ENCODE results near the gene MRC1.
A peak's percentile ranks its signal among the peaks of the same experiment; 100 is the strongest.

MRC1 gene

GRCh38 chr10:17768496-17768895, 40.7 kb upstream of the MRC1 start:
- Histone ChIP-seq H3K14ac (ENCODE audit: low read length) (no peak overlapping the region), H3K4ac (ENCODE audit: low read depth, low read length) (no peak overlapping the region), H3K9me3 (ENCODE audit: insufficient read depth, low read depth, low read length) (no peaks in the 10 kb centered on the region), H3K18ac (ENCODE audit: low read length) (no peak overlapping the region), H3K36me3 (ENCODE audit: control insufficient read depth in 1 of 2, insufficient read depth in 2 of 2, low read length in 2 of 2) (no peaks in the 10 kb centered on the region), H4K8ac (ENCODE audit: low read depth, low read length) (no peak overlapping the region), H2AK5ac (ENCODE audit: low read length) (no peak overlapping the region), H2BK12ac (ENCODE audit: low read length) (no peak overlapping the region), H3K79me1 (ENCODE audit: low read length) (no peaks in the 10 kb centered on the region), H3K4me2 (ENCODE audit: low read length) (no peak overlapping the region), H3K27me3 (ENCODE audit: insufficient read depth, low read length) (no peaks in the 10 kb centered on the region), H3K23ac (ENCODE audit: low read length) (no peak overlapping the region), H3K4me1 (ENCODE audit: control insufficient read depth in 1 of 2, insufficient read depth in 2 of 2, low read length in 2 of 2) (peaks cover 0 to 6% of the 10 kb centered on the region in 2 experiments), H2BK5ac (ENCODE audit: low read depth, low read length, poor library complexity) (no peak overlapping the region), H2BK120ac (ENCODE audit: insufficient read depth, low read length, poor library complexity) (no peak overlapping the region), H3K9ac (ENCODE audit: low read length) (no peak overlapping the region), H4K12ac (ENCODE audit: low read depth, low read length) (no peak overlapping the region), H3K4me3 (ENCODE audit: low read depth, low read length) (no peak overlapping the region), H3K79me2 (ENCODE audit: control insufficient read depth, insufficient read depth, low read length, poor library complexity) (no peaks in the 10 kb centered on the region), H3K27ac (ENCODE audit: low read depth, low read length) (no peak overlapping the region), H4K91ac (ENCODE audit: low read depth, low read length) (no peak overlapping the region), H2AFZ (ENCODE audit: insufficient read depth, low read length, poor library complexity) (no peak overlapping the region)
- WGBS (ENCODE audit: extremely low coverage, insufficient coverage, insufficient read length), result no CpG with 5 or more reads among the region's 5 CpGs
- DNase-seq, result peak; percentile 17 to 46

DNA sequence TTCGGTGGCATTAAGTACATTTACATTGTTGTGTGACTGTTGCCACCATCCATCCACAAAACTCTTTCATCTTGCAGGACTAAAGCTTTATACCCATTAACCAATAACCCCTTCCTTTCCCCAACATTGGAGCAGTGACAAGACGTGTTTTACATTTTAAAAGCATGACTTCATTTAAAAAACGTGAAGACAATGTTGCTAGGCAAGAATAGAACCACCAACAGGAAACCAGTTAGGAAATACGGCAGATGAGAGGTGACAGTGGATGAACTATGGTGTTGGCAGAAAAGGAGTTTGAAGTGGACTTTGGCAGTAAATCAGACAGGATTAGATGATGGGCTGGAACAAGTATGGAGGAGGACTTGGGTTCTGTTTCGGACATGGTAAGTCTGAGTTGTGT, 40.2 kb upstream of the MRC1 start:
- no peaks in the 10 kb centered on the region for H3K79me1 ChIP-seq (ENCODE audit: low read length)
- no peaks in the 10 kb centered on the region for H3K79me2 ChIP-seq (ENCODE audit: control insufficient read depth, insufficient read depth, low read length, poor library complexity)
- no peak overlapping the region for H3K14ac ChIP-seq (ENCODE audit: low read length)
- no CpG with 5 or more reads among the region's 5 CpGs for WGBS (ENCODE audit: extremely low coverage, insufficient coverage, insufficient read length)
- no peak overlapping the region for H2BK5ac ChIP-seq (ENCODE audit: low read depth, low read length, poor library complexity)
- H3K27ac ChIP-seq (ENCODE audit: low read depth, low read length), result peak overlapping the region; percentile 71
- H4K8ac ChIP-seq (ENCODE audit: low read depth, low read length), result no peak overlapping the region
- H4K12ac ChIP-seq (ENCODE audit: low read depth, low read length), result no peak overlapping the region
- no peaks in the 10 kb centered on the region for H3K9me3 ChIP-seq (ENCODE audit: insufficient read depth, low read depth, low read length)
- no peak overlapping the region for H2BK120ac ChIP-seq (ENCODE audit: insufficient read depth, low read length, poor library complexity)
- no peak overlapping the region for H3K18ac ChIP-seq (ENCODE audit: low read length)
- H3K36me3 ChIP-seq (ENCODE audit: control insufficient read depth in 1 of 2, insufficient read depth in 2 of 2, low read length in 2 of 2), result no peaks in the 10 kb centered on the region
- no peak overlapping the region for H3K23ac ChIP-seq (ENCODE audit: low read length)
- H3K4ac ChIP-seq (ENCODE audit: low read depth, low read length), result no peak overlapping the region
- H3K4me3 ChIP-seq (ENCODE audit: low read depth, low read length), result no peak overlapping the region
- no peak overlapping the region for H2AFZ ChIP-seq (ENCODE audit: insufficient read depth, low read length, poor library complexity)
- H2AK5ac ChIP-seq (ENCODE audit: low read length), result no peak overlapping the region
- no peak overlapping the region for H3K9ac ChIP-seq (ENCODE audit: low read length)
- peak in 1 of 2 donors; percentile 77 for DNase-seq
- H3K4me2 ChIP-seq (ENCODE audit: low read length), result peak overlapping the region; percentile 34
- peaks cover 0 to 6% of the 10 kb centered on the region in 2 experiments for H3K4me1 ChIP-seq (ENCODE audit: control insufficient read depth in 1 of 2, insufficient read depth in 2 of 2, low read length in 2 of 2)
- H4K91ac ChIP-seq (ENCODE audit: low read depth, low read length), result no peak overlapping the region
- H2BK12ac ChIP-seq (ENCODE audit: low read length), result no peak overlapping the region
- no peaks in the 10 kb centered on the region for H3K27me3 ChIP-seq (ENCODE audit: insufficient read depth, low read length)

DNA sequence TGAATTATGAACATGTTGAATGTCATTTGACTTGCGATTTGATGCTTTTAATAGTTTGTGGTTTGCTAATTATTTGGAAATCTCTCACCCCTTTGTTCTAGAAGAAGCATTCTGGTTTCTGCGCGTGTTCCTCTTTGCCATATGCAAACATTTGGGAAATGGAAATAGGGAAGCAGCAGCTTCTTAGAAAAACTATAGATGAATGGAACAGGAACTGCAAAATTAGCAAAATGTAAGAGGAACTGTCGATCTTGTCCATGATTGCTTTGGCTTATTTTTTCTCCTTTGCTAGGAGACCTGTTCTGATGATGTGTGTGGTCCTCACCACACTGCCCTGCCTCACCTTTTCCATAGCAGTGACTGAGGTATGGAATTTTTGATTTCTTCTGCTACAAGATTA, 38.1 kb upstream of the MRC1 start:
- Histone ChIP-seq H3K79me1 (ENCODE audit: low read length) (no peaks in the 10 kb centered on the region), H3K4me1 (ENCODE audit: control insufficient read depth in 1 of 2, insufficient read depth in 2 of 2, low read length in 2 of 2) (peaks cover 0 to 6% of the 10 kb centered on the region in 2 experiments), H3K27me3 (ENCODE audit: insufficient read depth, low read length) (no peaks in the 10 kb centered on the region), H3K18ac (ENCODE audit: low read length) (no peak overlapping the region), H3K36me3 (ENCODE audit: control insufficient read depth in 1 of 2, insufficient read depth in 2 of 2, low read length in 2 of 2) (no peaks in the 10 kb centered on the region), H3K14ac (ENCODE audit: low read length) (no peak overlapping the region), H2BK120ac (ENCODE audit: insufficient read depth, low read length, poor library complexity) (no peak overlapping the region), H3K27ac (ENCODE audit: low read depth, low read length) (no peak overlapping the region), H2AFZ (ENCODE audit: insufficient read depth, low read length, poor library complexity) (no peak overlapping the region), H2AK5ac (ENCODE audit: low read length) (no peak overlapping the region), H4K12ac (ENCODE audit: low read depth, low read length) (no peak overlapping the region), H4K91ac (ENCODE audit: low read depth, low read length) (no peak overlapping the region), H3K4me3 (ENCODE audit: low read depth, low read length) (no peak overlapping the region), H3K9ac (ENCODE audit: low read length) (no peak overlapping the region), H3K9me3 (ENCODE audit: insufficient read depth, low read depth, low read length) (no peaks in the 10 kb centered on the region), H3K4me2 (ENCODE audit: low read length) (no peak overlapping the region), H3K4ac (ENCODE audit: low read depth, low read length) (no peak overlapping the region), H4K8ac (ENCODE audit: low read depth, low read length) (no peak overlapping the region), H2BK12ac (ENCODE audit: low read length) (no peak overlapping the region), H3K79me2 (ENCODE audit: control insufficient read depth, insufficient read depth, low read length, poor library complexity) (no peaks in the 10 kb centered on the region), H2BK5ac (ENCODE audit: low read depth, low read length, poor library complexity) (no peak overlapping the region), H3K23ac (ENCODE audit: low read length) (no peak overlapping the region)
- WGBS (ENCODE audit: extremely low coverage, insufficient coverage, insufficient read length), result no CpG with 5 or more reads among the region's 4 CpGs
- no peak for DNase-seq

DNA sequence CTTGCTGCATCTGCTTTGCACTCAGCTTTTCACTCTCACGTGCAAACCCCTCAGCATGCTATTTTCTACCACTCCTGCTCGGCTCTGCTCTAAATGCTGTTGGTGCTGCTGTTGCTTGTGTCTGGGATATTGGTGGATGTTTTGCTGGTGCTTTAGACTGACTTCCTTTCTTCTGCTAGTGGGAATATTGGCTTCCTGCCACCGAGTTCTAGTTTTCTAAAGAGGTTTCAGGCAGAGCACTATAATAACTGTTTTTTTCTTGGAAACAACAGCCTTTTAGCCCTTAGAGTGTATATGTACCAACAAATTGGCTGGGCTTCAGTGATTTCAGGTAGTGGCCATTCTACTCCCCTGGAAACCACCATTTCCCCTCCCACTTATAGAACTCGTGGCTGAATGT, 29.4 kb upstream of the MRC1 start:
- no CpG with 5 or more reads among the region's 4 CpGs for WGBS (ENCODE audit: extremely low coverage, insufficient coverage, insufficient read length)
- Histone ChIP-seq H3K14ac (ENCODE audit: low read length) (no peak overlapping the region), H2BK12ac (ENCODE audit: low read length) (no peak overlapping the region)

More for the DNA sequence above, 29.4 kb upstream of the MRC1 start:
- no peak overlapping the region for H2BK120ac ChIP-seq (ENCODE audit: insufficient read depth, low read length, poor library complexity)
- H3K4me3 ChIP-seq (ENCODE audit: low read depth, low read length), result no peak overlapping the region
- H4K91ac ChIP-seq (ENCODE audit: low read depth, low read length), result no peak overlapping the region
- no peaks in the 10 kb centered on the region for H3K79me2 ChIP-seq (ENCODE audit: control insufficient read depth, insufficient read depth, low read length, poor library complexity)
- no peak overlapping the region for H3K23ac ChIP-seq (ENCODE audit: low read length)
- no peak overlapping the region for H3K9ac ChIP-seq (ENCODE audit: low read length)
- H3K4me1 ChIP-seq (ENCODE audit: control insufficient read depth in 1 of 2, insufficient read depth in 2 of 2, low read length in 2 of 2), result peaks cover 0 to 6% of the 10 kb centered on the region in 2 experiments
- no peak overlapping the region for H3K4me2 ChIP-seq (ENCODE audit: low read length)
- H2AFZ ChIP-seq (ENCODE audit: insufficient read depth, low read length, poor library complexity), result no peak overlapping the region
- no peak overlapping the region for H3K27ac ChIP-seq (ENCODE audit: low read depth, low read length)
- no peak overlapping the region for H2BK5ac ChIP-seq (ENCODE audit: low read depth, low read length, poor library complexity)
- H3K18ac ChIP-seq (ENCODE audit: low read length), result no peak overlapping the region
- H4K8ac ChIP-seq (ENCODE audit: low read depth, low read length), result no peak overlapping the region
- no peaks in the 10 kb centered on the region for H3K79me1 ChIP-seq (ENCODE audit: low read length)
- no peak for DNase-seq
- H3K36me3 ChIP-seq (ENCODE audit: control insufficient read depth in 1 of 2, insufficient read depth in 2 of 2, low read length in 2 of 2), result no peaks in the 10 kb centered on the region
- H3K9me3 ChIP-seq (ENCODE audit: insufficient read depth, low read depth, low read length), result no peaks in the 10 kb centered on the region
- no peak overlapping the region for H3K4ac ChIP-seq (ENCODE audit: low read depth, low read length)
- H3K27me3 ChIP-seq (ENCODE audit: insufficient read depth, low read length), result no peaks in the 10 kb centered on the region
- H4K12ac ChIP-seq (ENCODE audit: low read depth, low read length), result no peak overlapping the region
- H2AK5ac ChIP-seq (ENCODE audit: low read length), result no peak overlapping the region

Measured in trophoblast cell (in vitro differentiated cells and primary cell).